GM23248 (cell line): ENCODE results near the gene SLC6A16. TPM values are rescaled to one million over a fixed set of nuclear protein-coding genes. Genes with fewer than 3 reads are reported as not detected.

ENCODE experiments used
- DNase-seq: peaks from one replicate; pipeline ENCODE4 v3.0.0-alpha.2; 2015
- H2AFZ ChIP-seq: fragments of 200-600 bp; sonication (generic); 2 replicates; pipeline ENCODE4 v1.6.1; 2016; ENCODE audit warnings: antibody characterized with exemption
- H3F3A ChIP-seq: fragments of 200-600 bp; sonication (generic); 2 replicates; pipeline ENCODE4 v1.6.1; 2016; ENCODE audit warnings: mild to moderate bottlenecking, antibody characterized with exemption, mixed run types; ENCODE audit not compliant: insufficient read depth
- H3K27ac ChIP-seq: fragments of 200-600 bp; sonication (generic); 2 replicates; pipeline ENCODE4 v1.5.1; 2016; ENCODE audit warnings: mild to moderate bottlenecking
- H3K27me3 ChIP-seq: fragments of 200-600 bp; sonication (generic); replicated peaks from 2 replicates; pipeline ENCODE4 v1.6.1; 2016; ENCODE audit warnings: mild to moderate bottlenecking; ENCODE audit not compliant: insufficient read depth
- H3K36me3 ChIP-seq: fragments of 200-600 bp; sonication (generic); 2 replicates; pipeline ENCODE4 v1.6.1; 2016; ENCODE audit warnings: low read depth, mild to moderate bottlenecking
- H3K4me1 ChIP-seq: fragments of 200-600 bp; sonication (generic); 2 replicates; pipeline ENCODE4 v1.6.1; 2016; ENCODE audit warnings: mild to moderate bottlenecking; ENCODE audit not compliant: insufficient read depth
- H3K4me2 ChIP-seq: fragments of 200-600 bp; sonication (generic); one replicate; pipeline ENCODE4 v1.6.1; 2016; ENCODE audit warnings: mild to moderate bottlenecking; ENCODE audit not compliant: unreplicated experiment
- H3K4me3 ChIP-seq: fragments of 200-600 bp; sonication (generic); 2 replicates; pipeline ENCODE4 v1.5.1; 2016; ENCODE audit warnings: mild to moderate bottlenecking
- H3K79me2 ChIP-seq: fragments of 200-600 bp; sonication (generic); 2 replicates; pipeline ENCODE4 v1.6.1; 2016; ENCODE audit warnings: mild to moderate bottlenecking; ENCODE audit not compliant: insufficient read depth
- H3K9ac ChIP-seq: fragments of 200-600 bp; sonication (generic); 2 replicates; pipeline ENCODE4 v1.6.1; 2016; ENCODE audit warnings: mild to moderate bottlenecking
- H3K9me2 ChIP-seq: fragments of 200-600 bp; sonication (generic); 2 replicates; pipeline ENCODE4 v1.6.1; 2016; ENCODE audit warnings: mixed run types, mild to moderate bottlenecking, moderate library complexity; ENCODE audit not compliant: insufficient read depth
- H3K9me3 ChIP-seq: fragments of 200-600 bp; sonication (generic); one replicate; pipeline ENCODE4 v1.6.1; 2017; ENCODE audit warnings: low read depth
- H4K20me1 ChIP-seq: fragments of 200-600 bp; sonication (generic); 2 replicates; pipeline ENCODE4 v1.6.0; 2016; ENCODE audit not compliant: insufficient read depth
- EZH2 ChIP-seq: fragments of 200-600 bp; sonication (generic); IDR thresholded peaks from 2 replicates; pipeline ENCODE4 v1.6.1; 2018; ENCODE audit warnings: antibody characterized with exemption, mild to moderate bottlenecking; ENCODE audit not compliant: insufficient read depth, poor library complexity, severe bottlenecking
- EZH2phosphoT487 ChIP-seq: fragments of 200-600 bp; sonication (generic); IDR thresholded peaks from 2 replicates; pipeline ENCODE4 v1.6.1; 2018; ENCODE audit warnings: antibody characterized with exemption, moderate library complexity, mild to moderate bottlenecking, low read depth; ENCODE audit not compliant: insufficient read depth
- WGBS, 2 experiments: methylation state at CpG; one replicate each; pipeline ENCODE4 v1.1.6; 2015 to 2017; ENCODE audit warnings: low lambda C conversion rate in 2 of 2, low coverage in 1 of 2; ENCODE audit errors: missing lambda C conversion rate in 2 of 2; 5-methylcytosine and 5-hydroxymethylcytosine counted together
- in situ Hi-C: fragments of 300-500 bp; cut with MboI; formaldehyde crosslinking; loops from 2 replicates; pipeline ENCODE4 v1.15.0; 2020
- polyA plus RNA-seq: library from polyadenylated mRNA; unstranded; fragments of >200 nt; fragmentation: Nextera tagmentation; extraction: Ambion mirVana; gene quantifications from 2 replicates; pipeline ENCODE4 v1.2.1, GENCODE V29; 2016
- total RNA-seq: library from RNA; depleted of rRNA; stranded (reverse); fragments of >200 nt; shearing (Covaris generic); gene quantifications from 2 replicates; pipeline ENCODE4 v1.2.3, GENCODE V29; 2014

SLC6A16 gene
- total and polyA plus RNA-seq, 2 experiments from 2014 or later, result 0.40 TPM; not detected in 1

GRCh38 chr19:49264258-49264657 lies 60.7 kb downstream of the SLC6A16 start:
- Histone ChIP-seq H3F3A (no peaks in the 10 kb centered on the region), H3K4me3 (no peak overlapping the region), H4K20me1 (no peaks in the 10 kb centered on the region), H2AFZ (no peak overlapping the region), H3K4me2 (no peak overlapping the region), H3K27me3 (0 out of 2 replicates have a peak, but pooled peaks cover 2% of the 10 kb centered on the region), H3K27ac (no peak overlapping the region), H3K9me3 (no peaks in the 10 kb centered on the region), H3K9ac (no peak overlapping the region), H3K79me2 (no peaks in the 10 kb centered on the region), H3K9me2 (no peaks in the 10 kb centered on the region), H3K36me3 (no peaks in the 10 kb centered on the region), H3K4me1 (no peaks in the 10 kb centered on the region)
- WGBS, 2 experiments, result 69 to 70% methylated on average over 10 of the region's 10 CpGs
- in situ Hi-C loops, result no loop called here
- TF ChIP-seq EZH2 (no peak), EZH2phosphoT487 (no peak)
- no peak for DNase-seq

- in situ Hi-C loops, result no loop called here
- no peaks in the 10 kb centered on the region for H3K9me3 ChIP-seq
Measured at GRCh38 chr19:49261602-49262001, 63.4 kb downstream of the SLC6A16 start.

GRCh38 chr19:49256691-49257090 lies 68.3 kb downstream of the SLC6A16 start:
- no peaks in the 10 kb centered on the region for H3K79me2 ChIP-seq
- H3K4me2 ChIP-seq, result no peak overlapping the region
- H3K27ac ChIP-seq, result no peak overlapping the region
- no peaks in the 10 kb centered on the region for H4K20me1 ChIP-seq
- DNase-seq, result no peak
- H3K4me1 ChIP-seq, result no peaks in the 10 kb centered on the region
- in situ Hi-C loops, result no loop called here
- H3K27me3 ChIP-seq, result no peaks in the 10 kb centered on the region; the same call in 1 of the 2 replicates
- H2AFZ ChIP-seq, result no peak overlapping the region
- H3K4me3 ChIP-seq, result no peak overlapping the region
- no peaks in the 10 kb centered on the region for H3K9me3 ChIP-seq
- H3F3A ChIP-seq, result no peaks in the 10 kb centered on the region
- H3K9me2 ChIP-seq, result no peaks in the 10 kb centered on the region
- no peak overlapping the region for H3K9ac ChIP-seq
- WGBS, 2 experiments, result 57 to 75% methylated on average over 3 of the region's 3 CpGs
- no peak for TF ChIP-seq EZH2
- no peak for TF ChIP-seq EZH2phosphoT487
- no peaks in the 10 kb centered on the region for H3K36me3 ChIP-seq

More at GRCh38 chr19:49261602-49262001, 63.4 kb downstream of the SLC6A16 start:
- no peak overlapping the region for H3K9ac ChIP-seq
- H3K9me2 ChIP-seq, result no peaks in the 10 kb centered on the region
- H3F3A ChIP-seq, result no peaks in the 10 kb centered on the region
- no peaks in the 10 kb centered on the region for H3K4me1 ChIP-seq
- no peaks in the 10 kb centered on the region for H3K79me2 ChIP-seq
- DNase-seq, result no peak
- H3K4me2 ChIP-seq, result no peak overlapping the region
- H2AFZ ChIP-seq, result no peak overlapping the region
- no peak for TF ChIP-seq EZH2
- TF ChIP-seq EZH2phosphoT487, result no peak
- no peaks in the 10 kb centered on the region for H3K36me3 ChIP-seq
- no peaks in the 10 kb centered on the region for H4K20me1 ChIP-seq
- H3K27ac ChIP-seq, result no peak overlapping the region
- no peaks in the 10 kb centered on the region for H3K27me3 ChIP-seq
- H3K4me3 ChIP-seq, result no peak overlapping the region

- no peak overlapping the region for H2AFZ ChIP-seq
- H3K9me3 ChIP-seq, result no peaks in the 10 kb centered on the region
- no peaks in the 10 kb centered on the region for H4K20me1 ChIP-seq
- H3K36me3 ChIP-seq, result no peaks in the 10 kb centered on the region
- H3F3A ChIP-seq, result no peaks in the 10 kb centered on the region
- H3K4me3 ChIP-seq, result no peak overlapping the region
- WGBS, 2 experiments, result 64 to 67% methylated on average over 10 of the region's 10 CpGs
- H3K27ac ChIP-seq, result no peak overlapping the region
- DNase-seq, result no peak
- H3K79me2 ChIP-seq, result no peaks in the 10 kb centered on the region
- no peak overlapping the region for H3K9ac ChIP-seq
- no peaks in the 10 kb centered on the region for H3K9me2 ChIP-seq
- in situ Hi-C loops, result no loop called here
- peaks cover under 1% of the 10 kb centered on the region; the same call in 1 of the 2 replicates for H3K27me3 ChIP-seq
- no peaks in the 10 kb centered on the region for H3K4me1 ChIP-seq
- TF ChIP-seq EZH2phosphoT487 (no peak), EZH2 (no peak)
- H3K4me2 ChIP-seq, result no peak overlapping the region
Measured at GRCh38 chr19:49255674-49256073, 69.3 kb downstream of the SLC6A16 start.

GRCh38 chr19:49249933-49250332 lies 75.1 kb downstream of the SLC6A16 start:
- H4K20me1 ChIP-seq, result no peaks in the 10 kb centered on the region
- no peak overlapping the region for H3K27ac ChIP-seq
- no peak overlapping the region for H3K9ac ChIP-seq
- no peaks in the 10 kb centered on the region for H3K9me3 ChIP-seq
- H3K27me3 ChIP-seq, result peaks cover 7% of the 10 kb centered on the region
- H2AFZ ChIP-seq, result no peak overlapping the region
- TF ChIP-seq EZH2phosphoT487 (no peak), EZH2 (no peak)
- no peak overlapping the region for H3K4me2 ChIP-seq
- H3K9me2 ChIP-seq, result no peaks in the 10 kb centered on the region
- in situ Hi-C loops, result no loop called here
- WGBS, 2 experiments, result 41 to 44% methylated on average over 2 of the region's 2 CpGs
- no peaks in the 10 kb centered on the region for H3K79me2 ChIP-seq
- H3K4me3 ChIP-seq, result no peak overlapping the region
- DNase-seq, result no peak
- no peaks in the 10 kb centered on the region for H3F3A ChIP-seq
- no peaks in the 10 kb centered on the region for H3K4me1 ChIP-seq
- H3K36me3 ChIP-seq, result no peaks in the 10 kb centered on the region
